Measurements from ENCODE around the gene LRRC4. TPM values are rescaled to one million over a fixed set of nuclear protein-coding genes. Genes with fewer than 3 reads are reported as not detected.
A peak's percentile ranks its signal among the peaks of the same experiment; 100 is the strongest.

The LRRC4 gene
- total RNA-seq, 6 donors from 2014 or later: 3.9 to 23.3 (median 11.1) TPM

DNA sequence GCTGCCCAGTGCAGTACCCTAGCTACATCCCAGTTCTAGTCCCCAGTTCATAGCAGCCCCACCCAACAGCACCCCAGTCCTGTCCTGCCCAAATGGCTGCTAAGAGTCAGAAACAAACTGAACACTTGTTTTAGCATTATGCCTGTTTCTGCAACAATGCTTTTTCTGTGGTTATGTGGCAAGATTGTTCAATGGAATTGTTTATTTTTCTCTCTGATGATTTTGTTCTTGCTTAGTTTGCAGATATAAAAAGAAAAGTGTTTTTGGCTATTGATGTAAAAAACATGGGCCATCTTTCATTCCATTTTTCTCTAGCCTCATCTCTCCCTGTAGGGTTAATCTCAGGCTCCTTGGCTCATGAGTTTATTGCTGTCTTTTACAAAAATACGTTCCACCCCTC is 42.5 kb downstream of the LRRC4 start:
- Histone ChIP-seq H3K36me3 (peaks cover 0 to 19% (median 2%) of the 10 kb centered on the region in 4 donors), H3K27me3 (no peaks in the 10 kb centered on the region), H3K27ac (no peak overlapping the region), H3K4me1 (peaks cover 4 to 24% (median 8%) of the 10 kb centered on the region in 4 donors), H3K4me3 (no peak overlapping the region), H3K9me3 (no peaks in the 10 kb centered on the region)
- WGBS, 2 donors: 67 to 90% methylated on average over 1 of the region's 1 CpG
- DNase-seq (no peak), ATAC-seq (ENCODE audit: low FRiP score in 2 of 2) (no peak)
- no peak for TF ChIP-seq EP300 (IDR thresholded peaks at IDR 0.05)
- TF ChIP-seq, protein P1, sequence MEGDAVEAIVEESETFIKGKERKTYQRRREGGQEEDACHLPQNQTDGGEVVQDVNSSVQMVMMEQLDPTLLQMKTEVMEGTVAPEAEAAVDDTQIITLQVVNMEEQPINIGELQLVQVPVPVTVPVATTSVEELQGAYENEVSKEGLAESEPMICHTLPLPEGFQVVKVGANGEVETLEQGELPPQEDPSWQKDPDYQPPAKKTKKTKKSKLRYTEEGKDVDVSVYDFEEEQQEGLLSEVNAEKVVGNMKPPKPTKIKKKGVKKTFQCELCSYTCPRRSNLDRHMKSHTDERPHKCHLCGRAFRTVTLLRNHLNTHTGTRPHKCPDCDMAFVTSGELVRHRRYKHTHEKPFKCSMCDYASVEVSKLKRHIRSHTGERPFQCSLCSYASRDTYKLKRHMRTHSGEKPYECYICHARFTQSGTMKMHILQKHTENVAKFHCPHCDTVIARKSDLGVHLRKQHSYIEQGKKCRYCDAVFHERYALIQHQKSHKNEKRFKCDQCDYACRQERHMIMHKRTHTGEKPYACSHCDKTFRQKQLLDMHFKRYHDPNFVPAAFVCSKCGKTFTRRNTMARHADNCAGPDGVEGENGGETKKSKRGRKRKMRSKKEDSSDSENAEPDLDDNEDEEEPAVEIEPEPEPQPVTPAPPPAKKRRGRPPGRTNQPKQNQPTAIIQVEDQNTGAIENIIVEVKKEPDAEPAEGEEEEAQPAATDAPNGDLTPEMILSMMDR (IDR thresholded peaks at IDR 0.05): no peak
- TF ChIP-seq POLR2AphosphoS5 (IDR thresholded peaks at IDR 0.05): no peak
- no peak for TF ChIP-seq POLR2A (IDR thresholded peaks at IDR 0.05)

GRCh38 chr7:127986581-127987521 is 44.4 kb downstream of the LRRC4 start:
- no peaks in the 10 kb centered on the region for H3K9me3 ChIP-seq
- no peaks in the 10 kb centered on the region for H3K27me3 ChIP-seq
- no peak for ATAC-seq (ENCODE audit: low FRiP score in 2 of 2)
- H3K4me3 ChIP-seq: no peak overlapping the region
- WGBS, 2 donors: 77% methylated on average over 4 of the region's 4 CpGs
- TF ChIP-seq EP300 (IDR thresholded peaks at IDR 0.05): no peak
- no peak for TF ChIP-seq POLR2AphosphoS5 (IDR thresholded peaks at IDR 0.05)
- no peak for TF ChIP-seq POLR2A (IDR thresholded peaks at IDR 0.05)
- TF ChIP-seq, protein P1 (IDR thresholded peaks at IDR 0.05): no peak
- H3K36me3 ChIP-seq: peaks cover 0 to 12% (median 2%) of the 10 kb centered on the region in 4 donors
- no peak overlapping the region for H3K27ac ChIP-seq
- no peak for DNase-seq
- peaks cover under 1 to 24% (median 7%) of the 10 kb centered on the region in 4 donors for H3K4me1 ChIP-seq

- no peak for TF ChIP-seq POLR2A (IDR thresholded peaks at IDR 0.05)
- TF ChIP-seq EP300 (IDR thresholded peaks at IDR 0.05): no peak
- no peak for TF ChIP-seq POLR2AphosphoS5 (IDR thresholded peaks at IDR 0.05)
- TF ChIP-seq, protein P1 (IDR thresholded peaks at IDR 0.05): no peak
- peaks cover 0 to 15% (median 6%) of the 10 kb centered on the region in 4 donors for H3K4me1 ChIP-seq
- no peaks in the 10 kb centered on the region for H3K27me3 ChIP-seq
- WGBS, 2 donors: 66 to 71% methylated on average over 5 of the region's 5 CpGs
- H3K9me3 ChIP-seq: peaks cover 0 to 4% (median 3%) of the 10 kb centered on the region in 4 donors
- no peak overlapping the region for H3K4me3 ChIP-seq
- no peak overlapping the region for H3K27ac ChIP-seq
- H3K36me3 ChIP-seq: no peaks in the 10 kb centered on the region
- ATAC-seq (ENCODE audit: low FRiP score in 2 of 2): peak in 1 of 2 donors; percentile 53
- DNase-seq: no peak
Observed at GRCh38 chr7:127983804-127984332, 47.4 kb downstream of the LRRC4 start.

DNA sequence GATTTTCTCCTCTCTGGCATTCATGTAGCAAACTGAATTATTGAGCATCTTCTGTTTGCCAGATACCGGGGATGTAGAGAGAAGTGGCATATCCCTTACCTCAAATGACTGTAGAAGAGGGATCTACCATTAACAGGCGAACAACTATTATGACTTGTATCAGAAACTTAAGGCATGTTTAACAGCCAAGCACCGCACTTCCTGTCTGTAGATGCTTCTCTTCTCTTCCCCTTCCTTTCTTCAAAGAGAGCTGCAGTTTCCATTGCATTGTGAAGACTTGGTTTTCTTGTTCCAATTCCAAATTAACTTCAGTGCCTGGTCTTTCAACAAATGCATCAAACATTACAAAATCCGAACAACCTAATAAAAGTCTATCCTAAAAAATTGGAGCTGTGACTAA is 49.3 kb downstream of the LRRC4 start:
- peaks cover 0 to 1% (median 0%) of the 10 kb centered on the region in 4 donors for H3K36me3 ChIP-seq
- TF ChIP-seq, protein P1 (IDR thresholded peaks at IDR 0.05): no peak
- TF ChIP-seq POLR2AphosphoS5 (IDR thresholded peaks at IDR 0.05) (no peak), POLR2A (IDR thresholded peaks at IDR 0.05) (no peak), EP300 (IDR thresholded peaks at IDR 0.05) (no peak)
- DNase-seq (no peak), ATAC-seq (ENCODE audit: low FRiP score in 2 of 2) (no peak)
- H3K27me3 ChIP-seq: no peaks in the 10 kb centered on the region
- peaks cover 0 to 9% (median 0%) of the 10 kb centered on the region in 4 donors for H3K4me1 ChIP-seq
- peaks cover 0 to 16% (median 7%) of the 10 kb centered on the region in 4 donors for H3K9me3 ChIP-seq
- 96 to 97% methylated on average over 4 of the region's 4 CpGs for WGBS, 2 donors
- no peak overlapping the region for H3K4me3 ChIP-seq
- no peak overlapping the region for H3K27ac ChIP-seq

Data from upper lobe of left lung (tissue), 6 donors.